Neural progenitor cell (in vitro differentiated cells): ENCODE measurements around the gene MRPL33.

Experiments used
- CTCF ChIP-seq: fragments of 200-600 bp; sonication (generic); IDR thresholded peaks from 2 replicates; pipeline ENCODE4 v1.5.1; 2017; ENCODE audit warnings: antibody characterized with exemption, mild to moderate bottlenecking
- EZH2 ChIP-seq: fragments of 200-600 bp; sonication (generic); IDR thresholded peaks from 2 replicates; pipeline ENCODE4 v1.6.1; 2017; ENCODE audit warnings: antibody characterized with exemption, mild to moderate bottlenecking, moderate library complexity

GRCh38 chr2:27729198-27729597, 42.3 kb upstream of the MRPL33 start:
- TF ChIP-seq CTCF (no peak), EZH2 (no peak)
